Pons (tissue), 1 donor: ENCODE results near the gene MEGF6.
A peak's percentile ranks its signal among the peaks of the same experiment; 100 is the strongest.

Source experiments
- DNase-seq: peaks from one replicate; pipeline ENCODE4 v3.0.0-alpha.2; 2016; ENCODE audit warnings: low spot score

MEGF6 gene

GRCh38 chr1:3456964-3457909 is 154.1 kb downstream of the MEGF6 start:
- no peak for DNase-seq

DNA sequence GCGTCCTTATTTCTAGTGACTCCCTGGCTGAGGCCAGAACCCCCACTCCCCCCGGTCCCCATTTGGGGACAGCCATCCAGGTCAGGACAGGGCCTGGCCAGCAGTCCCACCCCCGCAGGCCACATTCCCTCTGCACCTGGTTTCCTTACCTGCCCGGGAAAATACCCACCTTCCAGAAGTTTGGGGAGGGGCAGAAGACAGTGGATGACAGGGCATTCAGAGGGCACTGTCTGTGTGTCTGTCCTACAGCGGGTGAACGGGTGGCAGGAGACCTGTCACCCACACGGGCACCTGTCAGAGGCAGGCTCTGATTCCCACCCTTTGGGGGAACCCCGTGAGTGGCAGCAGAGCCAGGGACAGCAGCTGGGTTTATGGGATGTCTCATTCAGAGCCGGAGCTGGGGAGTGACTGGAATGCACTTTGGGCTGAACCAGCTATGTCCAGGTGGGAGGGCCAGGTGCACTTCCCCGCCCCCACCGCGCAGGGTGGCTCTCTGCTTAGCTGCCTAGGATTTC is 154.8 kb downstream of the MEGF6 start:
- no peak for DNase-seq

- DNase-seq: no peak
Observed at GRCh38 chr1:3455670-3456448, 155.4 kb downstream of the MEGF6 start.

- no peak for DNase-seq
Observed at GRCh38 chr1:3454811-3455618, 156.3 kb downstream of the MEGF6 start.

DNA sequence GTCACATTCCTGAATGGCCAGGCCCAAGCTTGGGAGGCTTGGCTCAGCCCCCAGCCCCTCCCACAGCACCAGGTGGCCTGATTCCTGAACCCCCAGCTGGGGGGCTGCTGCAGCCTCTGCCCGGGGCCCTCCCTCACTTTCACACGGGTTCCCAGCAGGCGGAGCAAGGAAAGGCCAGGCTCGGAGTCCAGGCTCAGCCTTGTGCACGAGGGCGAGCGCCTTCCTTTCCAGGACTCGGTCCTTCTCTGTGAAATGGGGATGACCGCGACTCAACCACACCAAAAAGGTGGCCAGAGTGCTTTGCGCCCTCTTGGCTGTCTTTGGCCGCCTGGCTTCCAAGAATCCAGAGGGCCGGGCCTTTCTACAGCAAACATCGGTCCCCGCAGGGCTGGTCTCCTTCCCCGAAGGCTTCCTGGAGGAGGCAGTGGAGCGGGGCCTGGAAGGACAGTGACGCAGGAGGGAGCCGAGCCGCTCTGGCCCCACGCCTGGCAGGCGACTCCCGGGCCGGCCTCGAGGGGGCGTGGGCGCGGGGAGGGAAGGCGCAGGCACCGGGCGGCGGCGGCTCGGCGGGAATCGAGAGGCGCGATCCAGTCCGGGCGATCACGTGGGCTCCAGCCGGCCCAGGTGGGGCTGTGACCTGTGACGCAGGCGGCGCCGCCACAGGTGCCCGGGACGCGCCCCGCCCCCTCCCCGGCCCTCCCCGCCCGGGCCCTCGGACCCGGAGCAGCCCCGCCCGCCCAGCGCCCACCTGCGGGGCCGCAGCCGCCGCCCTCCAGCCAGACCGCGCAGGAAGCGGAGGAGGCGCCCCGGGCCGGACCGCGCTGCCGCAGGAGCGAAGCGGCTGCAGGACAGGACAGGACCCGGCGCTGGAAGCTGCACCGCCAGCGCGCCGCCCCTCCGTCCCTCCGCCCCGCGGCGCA is 157.2 kb downstream of the MEGF6 start, which contains the start of gene ARHGEF16:
ARHGEF16 (plus strand) TSS at position 775 of the 920 bp plus-strand sequence. CDS start 8,420 bp downstream, outside the sequence.
- DNase-seq: no peak

DNA sequence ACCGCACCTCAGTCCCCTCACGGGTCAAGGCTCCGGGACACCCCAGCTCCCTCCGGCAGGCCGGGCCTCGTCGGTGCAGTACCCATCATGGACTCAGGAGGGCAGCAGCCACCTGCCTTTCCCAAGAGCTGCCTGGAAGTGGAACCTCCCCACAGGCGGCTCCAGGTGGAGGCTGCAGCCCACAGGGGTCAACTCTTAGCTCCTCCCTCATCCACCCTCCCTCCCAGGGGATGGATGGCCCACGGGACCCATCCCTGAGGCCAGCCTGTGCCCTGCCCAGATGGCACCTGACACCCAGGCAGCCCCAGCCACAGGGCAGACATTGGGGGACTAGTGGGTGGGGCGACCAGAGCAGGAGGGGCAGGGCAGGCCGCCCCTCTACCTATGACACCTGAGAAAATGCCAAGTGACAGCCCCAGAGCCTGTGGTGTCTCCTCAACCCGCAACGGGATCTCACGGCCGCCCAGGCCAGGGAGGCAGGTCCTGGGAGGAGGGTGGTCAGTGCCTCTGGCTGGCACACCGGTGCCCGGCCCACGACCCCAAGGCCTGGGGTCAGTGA is 158.0 kb downstream of the MEGF6 start:
- DNase-seq: peak; percentile 63

DNA sequence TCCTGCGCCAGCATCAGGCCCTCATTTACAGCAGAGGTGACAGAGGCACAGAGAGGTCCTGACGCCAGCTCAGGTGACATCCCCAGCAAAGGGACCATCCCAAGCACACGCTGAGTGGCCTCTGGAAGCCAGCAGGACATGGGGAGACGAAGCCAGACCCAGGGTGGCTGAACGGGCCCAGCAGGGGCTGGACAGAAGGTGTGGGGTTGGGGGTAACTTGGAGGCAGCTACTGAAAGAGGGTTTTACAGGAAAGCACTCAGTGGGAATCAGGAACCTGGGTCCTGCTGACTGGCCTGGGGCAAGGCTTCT is 158.5 kb downstream of the MEGF6 start:
- DNase-seq: no peak

- DNase-seq: no peak
Observed at GRCh38 chr1:3451994-3452865, 159.1 kb downstream of the MEGF6 start.

- DNase-seq: no peak
Observed at GRCh38 chr1:3450983-3451382, 160.3 kb downstream of the MEGF6 start.

DNA sequence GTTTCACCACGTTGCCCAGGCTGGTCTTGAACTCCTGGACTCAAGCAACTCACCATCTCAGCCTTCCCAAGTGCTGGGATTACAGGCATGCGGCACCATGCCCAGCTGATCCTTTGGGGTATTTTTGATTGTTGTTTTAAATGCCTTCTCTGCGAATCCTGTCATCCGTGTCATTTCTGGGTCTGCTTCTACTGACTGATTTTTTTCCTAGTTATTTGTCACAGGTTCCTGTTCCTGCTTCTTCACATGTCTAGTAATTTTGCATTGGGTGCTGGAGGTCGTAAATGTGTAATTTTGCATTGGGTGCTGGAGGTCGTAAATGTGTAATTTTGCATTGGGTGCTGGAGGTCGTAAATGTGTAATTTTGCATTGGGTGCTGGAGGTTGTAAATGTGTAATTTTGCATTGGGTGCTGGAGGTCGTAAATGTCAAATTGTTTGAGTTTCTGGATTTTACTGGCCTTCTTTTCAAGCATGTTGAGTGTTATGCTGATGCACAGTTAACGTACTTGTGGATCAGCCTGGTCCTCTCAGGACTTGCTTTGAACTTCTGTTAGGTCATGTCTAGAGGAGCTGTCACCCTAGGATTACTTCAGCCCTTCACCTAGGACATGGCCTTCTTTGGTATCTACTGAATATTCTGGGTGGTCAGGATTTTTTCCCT is 161.0 kb downstream of the MEGF6 start:
- no peak for DNase-seq

DNA sequence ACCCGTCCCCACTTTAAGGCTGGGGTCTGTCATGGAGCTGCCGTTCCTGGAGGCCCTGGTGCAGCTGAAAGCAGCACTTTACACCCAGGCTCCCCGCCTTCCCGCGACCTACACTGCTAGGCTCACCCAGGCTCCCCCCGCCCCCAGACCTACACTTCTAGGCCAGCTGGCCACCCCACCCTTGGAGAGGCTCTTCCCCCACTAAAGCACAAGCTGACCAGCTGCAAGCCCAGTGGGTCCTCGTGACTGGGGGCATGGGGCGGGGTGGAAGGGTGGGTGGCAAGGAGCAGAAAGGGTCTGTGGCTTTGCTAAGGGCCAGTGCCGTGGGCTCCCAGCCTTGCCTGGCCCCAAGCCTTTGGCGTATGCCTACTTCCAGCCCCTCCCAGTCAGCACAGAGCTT is 166.6 kb downstream of the MEGF6 start:
- no peak for DNase-seq

DNA sequence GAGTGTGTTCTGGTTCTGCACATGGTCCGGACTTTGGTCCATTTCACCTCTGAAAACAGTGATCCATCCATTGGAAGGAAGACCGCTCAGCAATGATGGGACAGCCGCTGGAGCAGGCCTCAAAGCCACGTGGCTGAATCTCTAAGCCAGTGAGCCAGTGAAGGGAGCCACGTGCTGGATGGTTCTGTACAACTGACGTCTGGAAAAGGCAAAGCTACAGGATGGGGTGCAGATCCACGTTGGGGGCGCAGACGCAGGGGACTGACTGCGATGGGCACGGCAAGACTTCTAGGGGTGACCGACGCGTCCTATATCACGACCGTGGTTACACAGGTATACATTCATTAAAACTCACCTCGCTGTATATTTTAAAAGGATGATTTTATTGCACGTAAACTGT is 167.0 kb downstream of the MEGF6 start:
- no peak for DNase-seq

DNA sequence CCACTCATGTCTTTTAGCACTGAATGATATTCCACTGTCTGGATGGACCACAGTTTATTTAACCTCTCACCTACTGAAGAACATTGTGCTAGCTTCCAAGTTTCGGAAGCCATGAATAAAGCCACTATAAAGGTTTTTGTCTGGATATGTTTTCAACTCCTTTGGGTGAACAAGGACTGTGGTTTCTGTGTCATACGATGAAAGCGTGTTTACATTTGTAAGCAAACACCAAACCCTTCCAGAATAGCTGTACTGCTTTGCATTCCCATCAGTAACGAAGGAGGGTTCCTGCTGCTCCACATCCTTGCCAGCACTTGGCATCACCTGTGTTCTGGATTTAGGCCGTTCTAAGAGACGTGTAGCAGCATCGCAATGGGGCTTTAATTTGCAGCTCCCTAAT is 167.5 kb downstream of the MEGF6 start:
- DNase-seq: no peak

DNA sequence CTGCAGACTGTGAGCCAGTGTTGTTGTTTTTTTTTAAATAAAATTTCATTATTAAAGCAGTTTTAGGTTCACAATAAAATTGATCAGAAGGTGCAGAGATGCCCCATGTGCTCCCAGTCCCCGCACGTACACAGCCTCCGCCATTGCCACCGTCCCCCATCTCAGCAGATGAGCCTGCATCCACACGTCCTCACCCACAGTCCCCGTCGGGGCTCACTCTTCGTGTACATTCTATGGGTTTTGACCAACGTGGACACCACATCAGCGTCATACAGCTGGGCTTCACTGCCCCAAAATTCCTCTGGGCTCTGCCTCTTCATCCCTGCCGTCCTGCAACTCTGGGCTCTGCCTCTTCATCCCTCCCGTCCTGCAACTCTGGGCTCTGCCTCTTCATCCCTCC is 168.4 kb downstream of the MEGF6 start:
- DNase-seq: no peak

GRCh38 chr1:3442331-3442730 is 169.0 kb downstream of the MEGF6 start:
- no peak for DNase-seq

DNA sequence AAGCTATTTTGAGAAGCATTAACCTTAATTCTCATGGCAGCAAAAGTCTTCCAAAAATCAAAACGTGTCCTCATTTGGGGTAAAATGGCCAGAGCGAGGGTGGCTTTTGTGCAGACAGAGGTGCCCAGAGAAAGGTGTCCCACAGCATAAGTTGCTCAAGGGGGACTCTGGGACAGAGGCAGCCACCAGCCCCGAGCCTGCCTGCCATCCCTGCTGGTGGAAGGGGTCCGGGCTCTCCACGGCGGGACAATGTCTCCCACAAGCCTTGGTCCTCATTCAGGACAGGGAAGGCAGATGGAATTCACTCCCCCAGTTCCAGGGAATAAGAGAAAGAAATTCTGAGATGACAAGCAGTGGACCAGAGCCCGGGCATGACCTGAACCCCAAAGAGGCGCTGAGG is 169.4 kb downstream of the MEGF6 start:
- DNase-seq: no peak

DNA sequence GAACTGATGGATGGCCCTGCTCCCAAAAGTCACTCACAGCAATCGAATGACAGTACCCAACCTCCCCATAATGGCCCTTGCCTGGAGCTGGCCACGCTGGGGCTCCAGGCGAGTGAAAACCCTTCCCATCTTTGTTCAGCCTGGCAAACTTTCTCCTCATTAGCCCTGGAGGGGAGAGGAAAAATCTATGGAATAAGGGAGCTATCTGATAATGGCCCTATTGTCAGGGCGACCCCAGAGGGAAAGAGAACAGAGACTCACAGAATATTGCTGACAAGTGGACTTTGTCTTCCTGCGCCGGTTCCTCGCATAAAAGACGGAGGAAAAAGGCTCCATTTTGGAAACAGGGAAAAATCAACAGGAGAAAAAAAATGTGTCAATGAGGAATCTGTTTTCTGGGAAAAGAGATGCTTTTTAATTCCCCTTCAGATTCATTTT is 169.9 kb downstream of the MEGF6 start:
- peak; percentile 97 for DNase-seq

DNA sequence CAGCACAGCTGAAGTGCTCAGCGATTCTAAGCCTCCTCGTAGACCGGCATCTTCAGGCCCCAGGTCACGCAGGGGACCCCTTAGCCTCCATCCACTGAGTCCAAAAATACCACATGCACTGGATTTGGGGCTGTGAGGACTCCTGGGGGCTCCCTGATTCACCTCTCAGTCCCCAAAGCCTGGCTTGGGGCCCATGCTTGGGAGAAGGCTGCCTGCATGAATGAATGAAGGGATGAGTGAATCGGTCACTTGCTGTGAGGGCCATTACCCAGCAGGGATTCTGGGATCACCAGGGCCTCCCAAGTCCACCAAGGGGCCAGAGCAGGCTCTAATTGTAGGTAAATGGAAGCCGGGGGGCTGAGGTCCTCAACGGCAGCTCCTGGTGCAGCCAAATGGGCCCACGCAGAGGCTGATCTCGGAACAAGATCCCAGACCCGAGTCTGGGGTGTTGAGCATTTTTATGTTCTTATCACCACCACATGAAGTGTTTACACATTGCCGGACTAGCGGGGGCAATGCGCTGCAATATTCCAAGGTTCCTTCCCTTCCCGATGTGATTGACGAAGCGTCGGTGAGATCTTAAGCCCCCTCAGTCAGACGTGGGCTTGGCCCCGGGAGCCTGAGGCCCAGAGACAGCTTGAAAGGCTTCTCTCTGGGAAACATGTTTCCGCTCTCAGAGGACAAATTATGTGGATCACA is 170.4 kb downstream of the MEGF6 start:
- no peak for DNase-seq
